Measurements from ENCODE around the gene MFF.

The MFF gene

DNA sequence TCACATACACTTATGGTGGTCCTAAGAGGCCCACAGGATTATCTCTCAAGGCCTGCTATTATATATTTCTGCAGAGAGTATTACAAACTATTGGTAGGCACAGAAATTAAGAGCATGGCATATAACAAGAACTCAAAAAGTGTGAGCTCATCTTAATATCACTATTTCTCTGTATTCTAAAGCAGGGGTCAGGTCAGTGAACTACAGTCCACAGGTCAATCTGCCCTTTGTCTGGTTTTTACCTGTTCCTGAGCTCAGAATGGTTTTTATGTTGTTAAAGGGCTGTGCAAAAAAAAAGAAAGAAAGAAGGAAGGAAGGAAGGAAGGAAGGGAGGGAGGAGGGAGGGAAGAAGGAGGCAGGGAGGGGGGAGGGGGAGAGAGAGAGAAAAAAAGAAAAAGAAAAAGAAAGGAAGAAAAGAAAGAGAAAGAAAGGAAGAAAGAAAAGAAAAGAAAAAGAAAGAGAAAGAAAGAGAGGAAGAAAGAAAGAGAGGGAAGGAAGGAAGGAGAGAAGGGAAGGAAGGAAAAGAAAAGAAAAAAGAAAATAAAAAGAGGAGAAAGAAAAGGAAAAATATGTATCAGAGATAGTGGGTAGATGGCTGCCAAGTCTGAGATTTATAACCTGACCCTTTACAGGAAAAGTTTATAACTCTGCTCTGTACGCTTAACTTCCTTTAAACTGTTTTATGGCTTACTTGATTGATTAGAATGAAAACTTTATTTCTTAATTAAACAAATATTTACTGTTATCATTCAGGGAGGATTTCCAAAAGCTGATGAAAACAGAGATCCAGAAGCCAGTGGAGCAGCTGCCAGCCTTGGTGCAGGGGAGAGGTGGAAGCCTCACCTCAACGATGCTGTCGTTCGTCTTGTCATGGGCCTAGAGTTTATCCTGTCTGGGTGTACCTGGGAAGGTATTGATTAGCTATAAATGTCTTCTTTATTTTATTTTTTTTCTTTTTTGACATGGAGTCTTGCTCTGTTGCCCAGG is 73.9 kb downstream of the MFF start:
- no peaks in the 10 kb centered on the region for H3K27me3 ChIP-seq (ENCODE audit: control insufficient read depth in 1 of 2, insufficient read depth in 2 of 2, low read length in 2 of 2)
- H3K9ac ChIP-seq (ENCODE audit: low read length): no peak overlapping the region
- no peaks in the 10 kb centered on the region for H3K36me3 ChIP-seq (ENCODE audit: insufficient read depth, low read length)
- H3K27ac ChIP-seq (ENCODE audit: low read depth, low read length): no peak overlapping the region
- no peaks in the 10 kb centered on the region for H3K4me1 ChIP-seq (ENCODE audit: insufficient read depth, low read length)
- H3K4me3 ChIP-seq (ENCODE audit: low read depth in 1 of 2, low read length in 2 of 2): no peak overlapping the region
- H3K9me3 ChIP-seq (ENCODE audit: low read length): no peaks in the 10 kb centered on the region

DNA sequence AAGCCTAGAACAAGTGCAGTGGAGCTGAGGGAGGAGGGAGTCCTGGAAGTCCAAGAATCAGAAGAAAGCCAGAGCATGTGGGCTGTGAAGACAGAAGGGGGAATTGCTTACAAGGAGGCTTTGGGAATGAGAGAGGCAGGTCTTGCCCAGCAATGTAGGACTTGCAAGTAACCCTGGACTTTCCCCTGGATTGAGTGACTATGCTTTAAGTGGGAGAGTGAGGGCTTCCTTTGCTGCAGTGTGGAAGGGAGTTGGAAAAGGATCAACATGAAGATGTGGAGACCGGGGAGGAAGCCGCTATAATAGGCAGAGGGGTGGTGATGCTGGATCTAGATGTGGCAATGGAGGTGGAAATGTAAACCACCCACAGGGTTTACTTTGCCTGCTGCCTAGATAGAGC is 76.5 kb downstream of the MFF start:
- no peaks in the 10 kb centered on the region for H3K36me3 ChIP-seq (ENCODE audit: insufficient read depth, low read length)
- H3K9me3 ChIP-seq (ENCODE audit: low read length): no peaks in the 10 kb centered on the region
- H3K27ac ChIP-seq (ENCODE audit: low read depth, low read length): no peak overlapping the region
- no peak overlapping the region for H3K4me3 ChIP-seq (ENCODE audit: low read depth in 1 of 2, low read length in 2 of 2)
- peaks cover 8% of the 10 kb centered on the region for H3K4me1 ChIP-seq (ENCODE audit: insufficient read depth, low read length)
- no peak overlapping the region for H3K9ac ChIP-seq (ENCODE audit: low read length)
- no peaks in the 10 kb centered on the region for H3K27me3 ChIP-seq (ENCODE audit: control insufficient read depth in 1 of 2, insufficient read depth in 2 of 2, low read length in 2 of 2)

DNA sequence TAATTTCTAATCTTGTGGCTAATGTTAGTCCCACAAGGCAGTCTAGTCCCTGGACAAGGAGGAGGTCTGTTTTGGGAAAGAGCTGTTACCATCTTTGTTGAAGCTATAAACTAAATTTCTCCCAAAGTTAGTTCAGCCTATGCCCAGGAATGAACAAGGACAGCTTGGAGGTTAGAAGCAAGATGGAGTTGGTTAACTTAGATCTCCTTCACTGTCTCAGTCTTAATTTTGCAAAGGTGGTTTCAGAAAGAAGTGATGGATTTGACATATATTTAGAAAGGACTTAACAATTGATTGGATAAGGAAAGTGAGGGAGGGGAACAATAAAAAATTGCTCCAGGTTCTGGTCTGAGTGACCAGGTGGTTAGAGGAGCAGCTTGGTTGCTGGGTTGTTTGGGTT is 77.3 kb downstream of the MFF start:
- Histone ChIP-seq H3K9ac (ENCODE audit: low read length) (no peak overlapping the region), H3K27ac (ENCODE audit: low read depth, low read length) (no peak overlapping the region), H3K36me3 (ENCODE audit: insufficient read depth, low read length) (no peaks in the 10 kb centered on the region), H3K27me3 (ENCODE audit: control insufficient read depth in 1 of 2, insufficient read depth in 2 of 2, low read length in 2 of 2) (no peaks in the 10 kb centered on the region), H3K4me3 (ENCODE audit: low read depth in 1 of 2, low read length in 2 of 2) (no peak overlapping the region), H3K4me1 (ENCODE audit: insufficient read depth, low read length) (peaks cover 14% of the 10 kb centered on the region), H3K9me3 (ENCODE audit: low read length) (no peaks in the 10 kb centered on the region)

DNA sequence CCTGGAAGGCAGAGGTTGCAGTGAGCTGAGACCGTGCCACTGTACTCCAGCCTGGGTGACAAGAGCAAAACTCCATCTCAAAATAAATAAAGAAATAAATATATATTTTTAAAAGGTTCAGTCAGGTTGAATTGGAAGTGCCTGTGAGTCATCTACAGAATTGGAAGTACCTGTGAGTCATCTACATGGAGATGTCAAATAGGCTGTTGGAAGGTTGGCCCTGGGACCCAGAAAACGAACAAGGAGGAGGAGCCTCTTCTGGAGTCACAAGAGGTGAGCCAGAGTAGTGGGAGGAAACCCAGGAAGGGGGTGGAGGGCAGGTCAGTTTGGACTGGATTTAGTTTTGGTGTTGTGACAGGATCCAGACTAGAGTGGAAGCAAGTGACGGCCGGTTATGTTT is 77.9 kb downstream of the MFF start:
- H3K36me3 ChIP-seq (ENCODE audit: insufficient read depth, low read length): no peaks in the 10 kb centered on the region
- no peaks in the 10 kb centered on the region for H3K9me3 ChIP-seq (ENCODE audit: low read length)
- H3K27ac ChIP-seq (ENCODE audit: low read depth, low read length): no peak overlapping the region
- no peak overlapping the region for H3K9ac ChIP-seq (ENCODE audit: low read length)
- peaks cover 14% of the 10 kb centered on the region for H3K4me1 ChIP-seq (ENCODE audit: insufficient read depth, low read length)
- no peak overlapping the region for H3K4me3 ChIP-seq (ENCODE audit: low read depth in 1 of 2, low read length in 2 of 2)
- H3K27me3 ChIP-seq (ENCODE audit: control insufficient read depth in 1 of 2, insufficient read depth in 2 of 2, low read length in 2 of 2): no peaks in the 10 kb centered on the region

DNA sequence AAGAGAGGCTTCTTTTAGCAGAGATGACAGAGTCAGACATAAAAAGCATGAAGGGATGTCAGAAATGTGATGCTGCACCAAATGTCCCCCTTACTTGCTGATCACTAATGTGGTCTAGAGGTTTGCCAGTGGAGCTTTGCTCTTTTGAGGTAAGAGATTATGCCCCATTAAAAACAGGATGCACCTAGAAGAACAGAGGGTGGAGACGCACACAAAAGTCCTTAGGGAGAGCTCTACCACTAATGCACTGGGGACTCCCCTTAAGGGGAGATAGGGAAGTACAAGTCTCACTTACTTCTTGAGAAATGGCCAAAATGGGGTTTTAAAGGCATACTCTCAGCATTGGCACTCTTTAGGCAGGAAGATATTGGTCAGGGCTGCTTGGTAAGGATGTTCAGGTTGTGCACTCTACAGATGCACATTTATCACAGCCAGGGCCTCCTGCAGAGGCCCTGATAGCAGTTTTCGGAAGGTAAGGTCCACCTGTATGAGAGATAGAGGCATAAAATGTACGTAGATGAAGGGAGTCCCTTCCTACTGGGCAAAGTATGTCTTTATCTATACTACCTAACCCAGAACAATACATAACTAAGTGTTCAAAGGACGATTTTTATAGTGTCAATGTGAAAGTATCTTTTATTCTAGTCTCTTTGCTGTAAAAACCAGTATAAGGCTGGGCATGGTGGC is 79.7 kb downstream of the MFF start:
- Histone ChIP-seq H3K27ac (ENCODE audit: low read depth, low read length) (no peak overlapping the region), H3K27me3 (ENCODE audit: control insufficient read depth in 1 of 2, insufficient read depth in 2 of 2, low read length in 2 of 2) (no peaks in the 10 kb centered on the region), H3K36me3 (ENCODE audit: insufficient read depth, low read length) (no peaks in the 10 kb centered on the region), H3K9me3 (ENCODE audit: low read length) (no peaks in the 10 kb centered on the region), H3K9ac (ENCODE audit: low read length) (no peak overlapping the region), H3K4me3 (ENCODE audit: low read depth in 1 of 2, low read length in 2 of 2) (no peak overlapping the region), H3K4me1 (ENCODE audit: insufficient read depth, low read length) (peaks cover 14% of the 10 kb centered on the region)

DNA sequence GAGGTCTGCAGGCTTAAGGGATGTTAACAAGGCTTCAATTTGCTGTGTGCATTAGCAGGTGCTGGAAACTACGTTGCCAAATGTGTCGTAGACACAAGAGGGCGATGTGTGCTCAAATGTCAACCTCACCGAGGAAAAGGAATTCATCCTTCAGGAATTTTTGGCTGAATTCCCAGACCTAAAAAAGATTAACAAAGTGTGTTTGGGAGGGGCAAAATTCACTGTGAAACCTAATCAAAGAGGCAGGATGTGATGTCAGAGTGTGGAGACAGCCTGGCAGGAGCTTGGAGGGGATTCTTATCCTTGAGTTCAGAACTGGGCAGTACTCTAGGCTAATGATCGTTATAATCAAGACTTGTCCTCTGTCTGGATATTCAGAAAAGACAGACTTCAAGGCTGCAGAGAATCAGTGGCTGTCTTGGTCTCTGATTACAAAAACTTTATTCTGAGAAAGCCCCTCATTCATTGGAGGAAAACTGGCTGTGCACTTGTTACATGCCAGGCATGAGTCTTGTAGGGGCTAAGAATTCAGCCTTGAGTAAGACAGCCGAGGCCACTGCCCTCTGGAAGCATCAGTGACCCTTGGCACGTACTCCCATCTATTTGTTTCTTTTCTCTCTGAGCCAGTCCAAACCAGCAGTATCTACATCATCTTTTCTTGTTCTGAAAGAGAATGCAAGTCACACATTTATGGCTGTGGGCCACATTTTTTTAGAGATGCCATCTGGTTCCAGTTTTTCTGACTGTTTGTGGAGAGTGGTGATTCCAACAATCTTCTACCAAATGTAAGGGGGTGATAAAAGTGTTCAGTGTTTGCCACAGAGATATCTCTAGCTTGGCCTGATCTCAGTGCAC is 81.4 kb downstream of the MFF start:
- Histone ChIP-seq H3K9me3 (ENCODE audit: low read length) (no peaks in the 10 kb centered on the region), H3K27me3 (ENCODE audit: control insufficient read depth in 1 of 2, insufficient read depth in 2 of 2, low read length in 2 of 2) (no peaks in the 10 kb centered on the region), H3K9ac (ENCODE audit: low read length) (no peak overlapping the region), H3K4me1 (ENCODE audit: insufficient read depth, low read length) (peaks cover 14% of the 10 kb centered on the region), H3K27ac (ENCODE audit: low read depth, low read length) (no peak overlapping the region), H3K36me3 (ENCODE audit: insufficient read depth, low read length) (no peaks in the 10 kb centered on the region), H3K4me3 (ENCODE audit: low read depth in 1 of 2, low read length in 2 of 2) (no peak overlapping the region)
